HUES64 (cell line): ENCODE measurements around the gene CFAP161. TPM values are rescaled to one million over a fixed set of nuclear protein-coding genes. Genes with fewer than 3 reads are reported as not detected.

Experiments used
- H3K27ac ChIP-seq: 2 replicates; pipeline ENCODE4 v1.7.0; 2013; ENCODE audit warnings: low read depth, low read length, inconsistent platforms
- H3K27me3 ChIP-seq: 2 replicates; pipeline ENCODE4 v1.6.1; 2013; ENCODE audit warnings: mild to moderate bottlenecking, low read length; ENCODE audit not compliant: insufficient read depth
- H3K36me3 ChIP-seq: 2 replicates; pipeline ENCODE4 v1.6.1; 2013; ENCODE audit warnings: mild to moderate bottlenecking, low read length; ENCODE audit not compliant: insufficient read depth
- H3K4me1 ChIP-seq: 2 replicates; pipeline ENCODE4 v1.6.1; 2013; ENCODE audit warnings: mild to moderate bottlenecking, low read length, moderate library complexity; ENCODE audit not compliant: insufficient read depth
- H3K4me3 ChIP-seq: 2 replicates; pipeline ENCODE4 v1.5.1; 2013; ENCODE audit warnings: mild to moderate bottlenecking, low read length, moderate library complexity
- H3K9ac ChIP-seq: 2 replicates; pipeline ENCODE4 v1.6.1; 2013; ENCODE audit warnings: mild to moderate bottlenecking, low read depth, low read length
- H3K9me3 ChIP-seq: 2 replicates; pipeline ENCODE4 v1.6.1; 2013; ENCODE audit warnings: low read depth, low read length; ENCODE audit not compliant: insufficient read depth
- WGBS: fragments of 150-250, 120-280 bp; methylation state at CpG from one replicate; pipeline ENCODE4 v1.1.7; 2013; ENCODE audit warnings: missing lambda C conversion rate; 5-methylcytosine and 5-hydroxymethylcytosine counted together
- polyA plus RNA-seq, 2 experiments: library from polyadenylated mRNA; stranded (reverse); fragments of 50-300 nt; gene quantifications; one replicate each; pipeline ENCODE4 v1.2.3, GENCODE V29; 2013

The CFAP161 gene, protein sequence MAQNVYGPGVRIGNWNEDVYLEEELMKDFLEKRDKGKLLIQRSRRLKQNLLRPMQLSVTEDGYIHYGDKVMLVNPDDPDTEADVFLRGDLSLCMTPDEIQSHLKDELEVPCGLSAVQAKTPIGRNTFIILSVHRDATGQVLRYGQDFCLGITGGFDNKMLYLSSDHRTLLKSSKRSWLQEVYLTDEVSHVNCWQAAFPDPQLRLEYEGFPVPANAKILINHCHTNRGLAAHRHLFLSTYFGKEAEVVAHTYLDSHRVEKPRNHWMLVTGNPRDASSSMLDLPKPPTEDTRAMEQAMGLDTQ
- polyA plus RNA-seq (2013, experiment 1 of 2): not detected
- polyA plus RNA-seq (2013, experiment 2 of 2): not detected

DNA sequence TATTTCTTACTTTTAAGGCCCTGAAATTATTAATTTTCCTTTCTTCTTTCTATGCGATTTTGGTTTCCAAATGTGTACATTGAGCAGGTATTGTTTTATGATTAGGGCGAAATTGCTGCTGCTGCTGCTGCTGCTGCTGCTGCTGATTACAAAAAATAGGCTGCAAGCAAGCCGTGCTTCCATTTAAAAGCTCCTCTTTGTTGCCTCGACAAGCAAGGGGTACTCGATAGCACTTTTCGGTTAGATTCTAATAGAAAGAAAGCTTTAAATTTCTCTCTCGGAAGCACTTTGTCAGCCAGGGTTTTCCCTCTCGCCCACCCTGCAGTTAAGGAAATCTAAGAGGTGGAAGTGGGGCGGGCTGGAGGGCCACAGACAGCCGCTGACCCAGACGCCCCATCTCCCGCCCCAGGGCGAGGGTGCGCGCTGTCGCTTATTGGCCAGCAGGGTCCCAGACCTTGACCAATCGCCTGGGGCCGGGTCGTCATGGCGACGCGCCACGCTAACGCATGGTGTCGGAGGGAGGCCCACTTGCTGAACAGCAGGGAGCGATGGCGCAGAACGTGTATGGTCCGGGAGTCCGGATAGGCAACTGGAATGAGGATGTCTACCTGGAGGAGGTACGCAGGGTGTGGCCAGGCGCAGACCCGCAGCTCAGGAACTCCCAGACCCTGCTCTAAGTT lies at the start of gene CFAP161:
CFAP161 (plus strand) TSS at position 489 of the 680 bp plus-strand sequence; CDS start at position 549, 60 bp downstream.
- H3K9ac ChIP-seq: no peak within 1 kb of the TSS
- 0 out of 2 replicates have a peak, but pooled peaks cover 3% of the 10 kb centered on the region for H3K4me1 ChIP-seq
- no peaks in the 10 kb centered on the region for H3K36me3 ChIP-seq
- H3K4me3 ChIP-seq: peak within 1 kb of the TSS; percentile 64
- H3K27me3 ChIP-seq: peaks cover 47% of the 10 kb centered on the region
- WGBS: under 1% methylated on average over 33 of the region's 33 CpGs
- H3K27ac ChIP-seq: no peak within 1 kb of the TSS
- no peaks in the 10 kb centered on the region for H3K9me3 ChIP-seq

DNA sequence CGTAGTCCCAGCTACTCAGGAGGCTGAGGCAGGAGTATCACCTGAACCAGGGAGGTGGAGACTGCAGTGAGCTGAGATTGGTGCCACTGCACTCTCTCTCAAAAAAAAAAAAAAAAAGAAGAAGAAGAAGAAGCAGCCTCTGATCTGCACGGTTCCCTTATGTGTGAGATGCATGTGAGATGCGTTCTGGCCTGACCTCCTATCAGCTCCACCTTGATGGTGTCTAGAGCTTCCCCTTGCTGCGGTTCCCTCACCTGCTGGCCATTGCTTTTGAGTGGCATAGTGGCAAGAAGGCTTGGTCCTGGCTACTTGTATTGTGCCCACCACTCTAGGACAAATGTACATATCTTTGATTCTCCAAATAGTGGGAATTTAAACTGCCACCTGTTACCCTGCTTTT lies 49.4 kb upstream of the CFAP161 start:
- H3K27me3 ChIP-seq: no peaks in the 10 kb centered on the region
- 91% methylated on average over 4 of the region's 4 CpGs for WGBS
- H3K9me3 ChIP-seq: no peaks in the 10 kb centered on the region
- H3K27ac ChIP-seq: no peak overlapping the region
- H3K9ac ChIP-seq: no peak overlapping the region
- H3K4me1 ChIP-seq: no peaks in the 10 kb centered on the region
- no peaks in the 10 kb centered on the region for H3K36me3 ChIP-seq
- H3K4me3 ChIP-seq: no peak overlapping the region

DNA sequence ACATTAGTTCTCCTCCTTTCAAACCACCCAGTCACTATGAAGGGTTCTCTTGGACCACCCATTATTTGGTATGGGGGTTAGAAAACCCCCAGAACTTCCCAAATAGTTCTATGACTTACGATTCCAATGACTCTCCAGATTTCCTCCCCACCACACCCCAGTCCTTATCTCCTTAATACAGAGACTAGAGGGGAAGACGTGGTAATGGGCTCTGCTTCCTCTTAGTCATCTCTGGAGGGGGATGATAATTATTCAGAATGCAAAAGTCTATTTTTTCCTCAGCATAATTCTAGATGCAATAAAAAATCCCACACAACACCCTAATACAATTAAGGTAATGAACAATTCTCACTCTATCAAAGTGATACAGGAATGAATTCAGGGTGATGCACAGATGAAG lies 48.9 kb upstream of the CFAP161 start:
- Histone ChIP-seq H3K9ac (no peak overlapping the region), H3K4me1 (no peaks in the 10 kb centered on the region), H3K36me3 (no peaks in the 10 kb centered on the region), H3K9me3 (no peaks in the 10 kb centered on the region), H3K27me3 (no peaks in the 10 kb centered on the region), H3K4me3 (no peak overlapping the region), H3K27ac (no peak overlapping the region)
- WGBS: no CpG with 5 or more reads among the region's 2 CpGs

DNA sequence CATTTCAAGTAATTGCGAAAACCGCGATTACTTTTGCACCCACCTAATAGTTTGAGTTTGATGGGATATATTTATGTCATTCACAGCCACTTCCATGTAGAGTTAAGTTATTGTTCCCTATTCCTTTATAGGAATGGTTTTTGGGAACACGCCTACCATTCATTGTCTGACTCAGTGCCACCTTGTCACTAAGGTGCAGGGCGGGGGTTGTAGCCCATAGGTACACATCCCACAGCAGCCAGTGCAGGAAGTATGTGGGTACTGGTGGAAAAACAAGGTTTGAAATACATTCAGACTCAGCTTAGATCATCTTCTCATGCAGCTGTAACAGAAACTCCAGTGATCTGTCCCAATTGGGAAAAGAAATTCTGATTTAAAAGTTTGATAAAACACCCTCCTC lies 48.2 kb upstream of the CFAP161 start:
- no peak overlapping the region for H3K9ac ChIP-seq
- H3K4me3 ChIP-seq: no peak overlapping the region
- H3K4me1 ChIP-seq: no peaks in the 10 kb centered on the region
- no peaks in the 10 kb centered on the region for H3K27me3 ChIP-seq
- no peaks in the 10 kb centered on the region for H3K36me3 ChIP-seq
- 89% methylated on average over 5 of the region's 5 CpGs for WGBS
- H3K9me3 ChIP-seq: no peaks in the 10 kb centered on the region
- H3K27ac ChIP-seq: no peak overlapping the region

DNA sequence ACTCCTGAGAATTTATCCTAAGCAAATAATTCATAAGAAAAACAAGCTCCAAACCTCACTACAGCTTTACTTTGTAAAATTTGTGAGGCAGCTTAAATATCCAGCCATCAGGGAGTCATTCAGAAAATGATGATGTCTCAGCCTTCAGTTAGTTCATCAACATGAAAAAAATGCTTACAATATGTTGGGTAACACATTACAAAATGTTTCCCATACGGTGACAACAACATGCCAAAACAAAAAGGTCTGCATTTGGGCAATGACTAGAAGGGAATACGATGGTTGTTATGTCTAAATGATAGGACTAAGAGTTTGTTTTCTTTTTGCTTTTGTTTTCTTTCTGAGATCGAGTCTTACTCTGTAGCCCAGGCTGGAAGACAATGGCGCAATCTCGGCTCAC lies 47.0 kb upstream of the CFAP161 start:
- no peak overlapping the region for H3K9ac ChIP-seq
- H3K9me3 ChIP-seq: no peaks in the 10 kb centered on the region
- H3K4me1 ChIP-seq: no peaks in the 10 kb centered on the region
- H3K4me3 ChIP-seq: no peak overlapping the region
- H3K36me3 ChIP-seq: no peaks in the 10 kb centered on the region
- WGBS: 97% methylated on average over 5 of the region's 5 CpGs
- H3K27ac ChIP-seq: no peak overlapping the region
- no peaks in the 10 kb centered on the region for H3K27me3 ChIP-seq

DNA sequence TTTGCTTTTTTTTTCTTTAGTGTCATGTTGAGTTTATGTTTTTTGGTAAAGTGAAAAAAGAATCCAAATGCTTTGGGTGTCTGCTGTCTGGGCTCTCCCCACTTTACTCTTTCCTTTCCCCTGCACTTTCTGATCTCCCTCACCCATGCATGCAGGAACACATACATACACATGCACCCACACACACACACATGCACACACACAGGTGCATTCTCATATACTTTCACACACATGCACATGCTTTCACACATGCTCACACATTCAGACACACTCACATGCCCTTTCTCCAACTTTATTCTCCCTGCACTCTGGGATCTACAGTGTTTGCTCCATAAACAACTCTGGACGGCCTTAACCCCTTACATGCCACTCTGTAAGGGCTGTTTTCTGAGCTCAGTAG lies 46.4 kb upstream of the CFAP161 start:
- Histone ChIP-seq H3K4me1 (no peaks in the 10 kb centered on the region), H3K4me3 (no peak overlapping the region), H3K27ac (no peak overlapping the region), H3K36me3 (no peaks in the 10 kb centered on the region), H3K9me3 (no peaks in the 10 kb centered on the region), H3K9ac (no peak overlapping the region), H3K27me3 (no peaks in the 10 kb centered on the region)
- WGBS: 75% methylated on average over 1 of the region's 1 CpG

DNA sequence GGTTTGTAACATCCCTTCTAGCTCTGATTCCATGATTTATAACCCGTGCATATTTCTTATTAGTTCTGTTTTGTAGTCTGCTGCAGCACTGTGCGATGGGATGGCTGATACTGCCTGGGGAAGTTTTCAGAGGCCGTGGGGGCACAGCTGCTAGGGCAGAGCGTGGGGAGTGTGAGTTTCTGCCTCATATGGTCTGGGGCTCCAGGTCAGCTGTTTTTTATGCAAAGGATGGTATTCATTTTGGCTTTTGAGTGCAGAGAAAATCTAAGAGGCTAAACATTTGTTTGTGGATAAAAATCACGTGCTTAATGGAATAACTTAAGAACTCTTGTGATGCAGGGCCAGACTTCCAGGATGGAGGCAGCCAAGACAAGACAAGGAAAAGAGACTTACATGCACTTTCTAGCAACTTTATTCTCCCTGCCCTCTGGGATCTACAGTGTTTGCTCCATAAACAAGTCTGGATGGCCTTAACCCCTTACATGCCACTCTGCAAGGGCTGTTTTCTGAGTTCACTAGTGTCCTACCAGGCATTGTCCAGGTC lies 45.5 kb upstream of the CFAP161 start:
- Histone ChIP-seq H3K4me1 (no peaks in the 10 kb centered on the region), H3K9me3 (no peaks in the 10 kb centered on the region)

DNA sequence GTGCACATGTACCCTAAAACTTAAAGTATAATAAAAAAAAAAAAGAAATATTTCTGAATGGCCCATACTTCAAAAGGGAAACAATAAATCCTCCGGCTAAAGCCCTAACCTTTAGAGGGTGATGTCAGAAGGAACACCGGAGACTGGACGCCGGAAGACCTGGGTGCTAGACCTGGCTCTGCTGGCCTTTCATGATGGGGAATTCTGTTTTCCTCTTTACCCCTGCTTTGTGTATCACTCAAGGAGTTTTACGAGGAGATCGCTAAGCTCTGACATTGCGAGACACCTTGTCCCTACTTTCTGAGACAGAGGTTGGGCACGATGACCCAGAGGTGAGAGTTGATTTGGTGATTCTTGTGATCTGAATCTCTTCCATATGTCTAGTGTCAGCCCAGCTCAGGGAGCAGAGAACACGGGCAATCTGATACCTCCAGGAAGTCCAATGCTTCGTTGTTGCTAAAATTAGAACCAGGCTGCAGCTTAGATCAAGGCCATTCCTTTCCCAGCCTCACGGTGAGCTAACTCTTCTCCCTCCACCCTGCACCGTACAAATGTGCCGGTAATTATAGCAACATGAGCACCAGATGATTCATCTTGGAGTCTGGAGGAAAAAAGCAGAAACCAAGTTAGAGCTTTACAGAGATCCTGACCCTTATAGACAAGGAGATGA lies 42.0 kb upstream of the CFAP161 start:
- Histone ChIP-seq H3K4me1 (no peaks in the 10 kb centered on the region), H3K9me3 (no peaks in the 10 kb centered on the region), H3K36me3 (no peaks in the 10 kb centered on the region), H3K27me3 (no peaks in the 10 kb centered on the region), H3K9ac (no peak overlapping the region), H3K4me3 (no peak overlapping the region), H3K27ac (no peak overlapping the region)
- 89% methylated on average over 13 of the region's 13 CpGs for WGBS

More for the DNA sequence above, 45.5 kb upstream of the CFAP161 start:
- no peak overlapping the region for H3K27ac ChIP-seq
- no peak overlapping the region for H3K4me3 ChIP-seq
- no peak overlapping the region for H3K9ac ChIP-seq
- no peaks in the 10 kb centered on the region for H3K36me3 ChIP-seq
- no peaks in the 10 kb centered on the region for H3K27me3 ChIP-seq
- WGBS: 90% methylated on average over 5 of the region's 5 CpGs

DNA sequence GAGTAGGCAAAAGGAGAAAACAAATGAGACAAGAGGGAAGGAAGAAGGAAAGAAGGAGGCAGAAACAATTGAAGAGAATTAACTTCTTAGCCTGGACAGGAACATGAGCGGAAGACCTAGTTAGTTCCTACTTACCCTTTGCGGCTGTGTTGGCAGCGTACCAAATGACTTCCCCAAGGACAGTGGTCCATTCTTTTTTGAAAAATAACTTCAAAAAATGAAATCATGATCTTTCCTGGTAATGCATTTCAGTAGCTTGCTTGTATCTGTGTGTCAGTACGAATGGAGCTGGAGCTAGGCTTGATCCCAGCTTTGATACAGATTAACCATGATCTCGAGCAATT lies 41.5 kb upstream of the CFAP161 start:
- WGBS: 93% methylated on average over 5 of the region's 5 CpGs
- no peaks in the 10 kb centered on the region for H3K9me3 ChIP-seq
- no peaks in the 10 kb centered on the region for H3K36me3 ChIP-seq
- H3K27me3 ChIP-seq: no peaks in the 10 kb centered on the region
- no peak overlapping the region for H3K4me3 ChIP-seq
- no peak overlapping the region for H3K9ac ChIP-seq
- no peaks in the 10 kb centered on the region for H3K4me1 ChIP-seq
- H3K27ac ChIP-seq: no peak overlapping the region

DNA sequence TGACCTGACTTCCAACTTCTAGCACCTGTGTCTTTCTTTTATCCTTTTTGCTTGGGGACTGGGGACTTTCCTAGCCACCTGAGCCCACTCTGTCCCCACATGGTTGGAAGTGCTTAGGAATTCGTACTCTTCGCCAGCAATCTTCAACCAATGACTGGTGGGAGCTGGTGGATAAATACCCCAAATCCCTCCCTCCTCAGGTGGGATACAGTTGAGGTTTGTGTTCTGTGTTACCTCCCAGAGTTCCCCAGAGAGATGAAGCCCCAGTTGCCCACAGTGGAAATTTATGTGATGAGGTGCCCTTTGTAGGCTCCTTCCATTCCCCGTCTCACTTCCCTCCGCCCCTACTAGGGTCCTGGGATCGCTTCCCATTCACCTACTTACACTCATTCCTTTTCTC lies 40.1 kb upstream of the CFAP161 start:
- WGBS: 90% methylated on average over 4 of the region's 5 CpGs

DNA sequence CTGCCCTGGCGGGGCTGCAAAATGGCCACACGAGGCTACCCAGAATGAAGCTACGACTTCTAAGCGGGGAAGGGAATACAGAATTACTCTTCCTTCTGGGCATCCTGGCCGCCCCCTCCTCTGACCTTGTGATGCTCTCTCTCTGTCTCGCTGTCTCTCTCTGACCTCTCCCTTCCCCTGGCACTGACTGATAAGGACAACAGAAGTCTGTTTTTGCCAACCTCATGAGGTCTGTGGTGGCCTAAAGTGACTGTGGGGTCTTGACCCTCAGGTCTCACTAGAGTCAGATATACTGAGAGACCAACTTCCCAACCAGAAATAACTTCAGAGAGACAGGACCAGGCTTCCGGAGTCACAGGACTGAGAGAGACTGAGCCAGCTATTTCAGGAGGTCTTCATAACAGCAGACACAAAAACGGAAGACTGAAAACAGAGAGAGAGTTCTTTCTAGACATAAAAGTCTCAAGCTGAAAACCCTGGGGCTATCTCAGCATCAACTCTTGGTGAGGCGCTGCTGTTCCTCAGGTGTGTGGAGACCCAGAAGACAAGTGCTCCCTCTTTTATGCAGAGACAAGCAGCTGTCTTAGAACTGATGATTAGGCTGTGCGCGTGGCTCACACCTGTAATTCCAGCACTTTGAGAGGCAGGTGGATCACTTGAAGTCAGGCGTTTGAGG lies 38.2 kb upstream of the CFAP161 start:
- 93% methylated on average over 12 of the region's 12 CpGs for WGBS
- Histone ChIP-seq H3K9me3 (no peaks in the 10 kb centered on the region), H3K27ac (no peak overlapping the region), H3K4me1 (no peaks in the 10 kb centered on the region), H3K27me3 (no peaks in the 10 kb centered on the region), H3K4me3 (no peak overlapping the region), H3K36me3 (no peaks in the 10 kb centered on the region), H3K9ac (no peak overlapping the region)

More for the DNA sequence above, 40.1 kb upstream of the CFAP161 start:
- no peaks in the 10 kb centered on the region for H3K9me3 ChIP-seq
- no peaks in the 10 kb centered on the region for H3K27me3 ChIP-seq
- no peaks in the 10 kb centered on the region for H3K4me1 ChIP-seq
- no peak overlapping the region for H3K9ac ChIP-seq
- H3K4me3 ChIP-seq: no peak overlapping the region
- no peaks in the 10 kb centered on the region for H3K36me3 ChIP-seq
- no peak overlapping the region for H3K27ac ChIP-seq
